ENCODE data around the gene ANKRD12.

The ANKRD12 gene

GRCh38 chr18:9188359-9189231 lies 52.0 kb downstream of the ANKRD12 start:
- no peak for DNase-seq

GRCh38 chr18:9189491-9189890 lies 52.9 kb downstream of the ANKRD12 start:
- no peak for DNase-seq

- DNase-seq = no peak
Measured at GRCh38 chr18:9191658-9192256, 55.2 kb downstream of the ANKRD12 start.

DNA sequence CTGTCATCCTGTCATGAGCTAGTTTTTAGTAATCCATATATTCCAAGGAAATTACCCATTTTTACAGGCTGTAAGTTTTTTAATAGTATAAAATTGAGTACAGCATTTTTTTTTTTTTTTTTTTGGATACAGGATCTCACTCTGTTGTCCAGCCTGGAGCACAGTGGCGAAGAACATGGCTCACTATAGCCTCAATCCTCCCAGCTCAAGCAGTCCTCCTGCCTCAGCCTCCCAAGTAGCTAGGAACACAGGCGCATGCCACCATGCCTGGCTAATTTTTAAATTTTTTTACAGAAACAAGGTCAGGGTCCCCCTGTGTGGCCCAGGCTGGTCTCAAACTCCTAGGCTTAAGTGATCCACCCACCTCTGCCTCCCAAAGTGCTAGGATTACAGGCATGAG lies 56.5 kb downstream of the ANKRD12 start:
- no peak for DNase-seq

GRCh38 chr18:9196568-9196967 lies 60.0 kb downstream of the ANKRD12 start:
- no peak for DNase-seq

- DNase-seq = no peak
Measured at GRCh38 chr18:9199681-9200080, 63.1 kb downstream of the ANKRD12 start.

GRCh38 chr18:9201224-9201623 lies 64.6 kb downstream of the ANKRD12 start:
- DNase-seq = no peak

DNA sequence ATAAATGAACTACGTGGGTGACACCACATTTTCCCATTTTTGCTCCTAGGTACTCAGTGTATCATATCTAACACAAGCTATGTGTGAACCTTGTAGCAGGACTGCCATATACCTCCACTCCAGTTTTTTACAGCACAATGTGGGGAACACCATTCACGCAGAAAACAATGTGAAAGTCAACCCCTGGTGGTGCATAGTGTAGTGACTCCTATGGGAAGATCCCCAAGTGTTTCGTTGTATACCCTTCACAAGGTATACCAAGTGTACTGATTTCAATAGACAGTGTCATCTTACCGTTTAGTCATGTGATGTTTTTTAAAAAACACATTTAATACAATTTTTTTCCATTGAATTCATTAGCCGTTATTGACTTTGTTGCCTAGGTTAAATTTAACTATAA lies 68.1 kb downstream of the ANKRD12 start:
- DNase-seq = no peak

DNA sequence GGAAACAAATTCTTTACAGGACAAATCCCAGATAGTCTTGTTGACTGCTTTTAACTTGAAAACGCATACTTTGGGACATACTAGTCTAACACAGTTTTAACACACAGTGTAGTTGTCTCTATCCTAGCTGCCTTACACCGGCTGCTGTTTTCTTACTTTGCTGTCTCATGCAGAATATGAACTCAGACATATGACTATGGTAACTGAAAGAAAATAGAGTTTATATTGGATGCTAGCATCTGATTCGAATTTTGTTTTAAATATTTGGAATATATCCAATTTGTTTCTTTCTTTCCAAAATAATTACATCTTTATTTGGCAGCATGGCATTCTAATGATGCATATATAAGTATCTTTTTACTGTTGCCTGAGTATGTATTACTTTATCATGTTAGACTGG lies 69.8 kb downstream of the ANKRD12 start:
- no peak for DNase-seq

DNA sequence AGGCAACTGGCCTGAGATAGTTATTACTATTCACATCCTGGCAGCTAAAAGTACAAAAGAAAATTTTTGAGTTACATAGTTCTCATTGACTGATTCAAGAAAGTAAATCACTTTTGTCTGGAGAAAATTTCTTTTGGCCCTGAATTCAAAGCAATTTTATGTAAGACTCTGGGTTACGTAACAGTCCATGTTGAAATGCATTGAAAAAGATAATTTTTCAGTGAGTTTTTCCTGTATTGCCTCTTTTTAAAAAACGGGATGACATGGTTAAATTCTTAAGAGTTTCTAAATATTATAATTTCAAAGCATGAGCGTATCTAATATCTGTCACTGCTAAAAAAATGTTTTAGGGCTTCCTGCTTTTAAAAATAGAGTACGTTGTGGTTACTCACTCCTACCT lies 72.7 kb downstream of the ANKRD12 start:
- no peak for DNase-seq

DNA sequence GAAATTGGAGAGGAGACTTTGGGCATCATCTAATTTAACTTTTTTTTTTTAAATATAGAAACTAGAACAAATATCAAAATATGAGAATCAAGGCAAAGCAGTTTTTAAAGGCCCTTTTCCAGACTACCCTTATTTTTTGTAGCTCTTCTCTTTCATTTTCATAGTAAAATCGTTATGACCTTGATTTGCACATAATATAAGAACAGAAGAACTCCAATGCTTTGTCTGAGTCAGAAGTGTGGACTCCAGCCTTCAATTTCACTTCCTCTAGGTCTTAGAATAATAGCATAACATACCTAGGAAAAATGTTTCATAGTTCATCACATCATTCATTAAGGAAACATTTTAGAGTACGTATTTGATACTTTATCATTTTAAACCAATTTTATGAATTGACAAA lies 74.4 kb downstream of the ANKRD12 start:
- DNase-seq = no peak

GRCh38 chr18:9211955-9212354 lies 75.4 kb downstream of the ANKRD12 start:
- no peak for DNase-seq

DNA sequence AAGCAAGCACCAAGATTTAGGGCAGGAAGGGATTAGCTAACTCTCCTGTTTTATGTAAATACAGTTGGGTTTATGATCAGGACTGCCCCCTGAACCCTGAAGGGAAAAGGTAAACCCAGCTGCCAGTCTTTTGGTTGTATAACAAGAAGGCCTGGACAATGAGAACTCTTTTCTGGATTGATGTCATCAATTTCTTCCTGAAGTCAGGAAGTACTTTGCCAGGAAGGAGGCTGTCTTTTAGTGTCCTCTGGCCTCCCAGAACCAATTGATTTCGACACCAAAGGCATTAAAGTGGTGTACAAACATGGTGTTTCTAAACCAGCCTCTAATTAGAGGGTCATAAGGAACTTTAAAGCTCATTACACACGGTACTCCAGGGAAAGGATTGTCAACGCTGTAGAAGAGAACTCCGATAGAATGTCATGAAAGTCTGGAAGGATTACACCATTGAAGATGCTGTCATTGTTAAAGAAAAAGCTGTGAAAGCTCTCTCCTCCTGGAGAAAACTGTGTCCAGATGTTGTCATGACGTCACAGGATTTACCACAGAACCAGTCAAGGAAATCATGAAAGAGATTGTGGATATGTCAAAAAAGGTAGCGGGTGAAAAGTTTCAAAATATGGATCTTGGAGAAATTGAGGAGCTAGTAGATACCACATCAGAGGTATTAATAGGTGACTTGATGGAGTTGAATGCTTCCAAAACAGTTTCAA lies 78.8 kb downstream of the ANKRD12 start:
- no peak for DNase-seq

GRCh38 chr18:9216459-9216858 lies 79.9 kb downstream of the ANKRD12 start:
- no peak for DNase-seq

- DNase-seq = no peak
Measured at GRCh38 chr18:9217743-9218451, 81.3 kb downstream of the ANKRD12 start.

DNA sequence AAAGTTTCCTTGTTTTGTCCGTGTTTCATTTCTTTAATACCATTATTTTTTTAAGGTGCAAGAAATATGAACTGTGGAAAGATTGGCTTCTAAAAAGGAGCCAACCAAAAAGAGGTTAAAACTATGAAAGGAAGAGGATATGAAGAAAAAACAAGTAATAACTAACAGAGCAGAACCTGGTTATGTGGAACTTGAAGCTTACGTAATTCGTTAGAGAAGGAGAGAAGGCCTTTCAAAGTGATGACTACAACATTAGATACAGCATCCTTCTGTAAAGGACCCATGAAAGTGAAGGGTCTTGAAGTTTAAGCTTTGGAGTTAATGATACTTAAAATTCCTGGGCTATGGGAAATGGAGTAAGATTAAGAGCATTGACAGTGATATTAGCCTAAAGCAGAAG lies 84.5 kb downstream of the ANKRD12 start:
- no peak for DNase-seq

DNA sequence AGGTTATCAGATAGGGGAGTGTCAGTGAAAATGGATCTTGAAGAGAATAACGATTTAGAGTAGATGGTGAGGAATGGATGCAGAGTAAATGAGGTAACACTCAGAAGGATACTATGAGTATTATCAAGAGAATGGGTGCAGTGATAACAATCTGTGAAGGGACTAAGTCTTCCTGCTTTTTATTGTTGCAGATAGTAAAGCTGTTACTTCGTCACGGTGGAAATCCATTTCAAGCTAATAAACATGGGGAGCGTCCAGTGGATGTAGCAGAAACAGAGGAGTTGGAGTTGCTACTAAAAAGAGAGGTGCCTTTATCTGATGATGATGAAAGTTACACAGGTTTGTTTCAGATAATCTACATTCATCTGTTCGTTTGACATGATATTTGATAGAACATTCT lies 85.1 kb downstream of the ANKRD12 start:
- no peak for DNase-seq

- no peak for DNase-seq
Measured at GRCh38 chr18:9223356-9223755, 86.8 kb downstream of the ANKRD12 start.

DNA sequence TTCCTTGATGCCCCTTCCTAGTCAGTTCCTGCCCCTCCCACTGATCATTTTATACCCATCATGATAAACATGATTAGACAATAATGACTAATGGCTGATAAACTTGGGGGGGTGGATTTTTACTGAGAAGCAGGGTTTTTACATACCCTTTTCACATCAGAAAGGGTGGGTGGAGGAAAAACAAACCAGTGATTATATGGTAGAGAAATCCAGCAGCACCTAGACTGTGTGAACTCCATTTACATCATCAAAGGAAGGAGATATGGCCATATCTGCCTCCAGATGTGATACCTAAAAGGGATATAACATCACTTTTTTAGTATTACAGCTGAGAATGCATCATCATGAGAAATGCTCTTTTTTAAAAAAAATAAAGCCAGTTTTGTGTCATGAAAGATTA lies 89.9 kb downstream of the ANKRD12 start:
- no peak for DNase-seq

DNA sequence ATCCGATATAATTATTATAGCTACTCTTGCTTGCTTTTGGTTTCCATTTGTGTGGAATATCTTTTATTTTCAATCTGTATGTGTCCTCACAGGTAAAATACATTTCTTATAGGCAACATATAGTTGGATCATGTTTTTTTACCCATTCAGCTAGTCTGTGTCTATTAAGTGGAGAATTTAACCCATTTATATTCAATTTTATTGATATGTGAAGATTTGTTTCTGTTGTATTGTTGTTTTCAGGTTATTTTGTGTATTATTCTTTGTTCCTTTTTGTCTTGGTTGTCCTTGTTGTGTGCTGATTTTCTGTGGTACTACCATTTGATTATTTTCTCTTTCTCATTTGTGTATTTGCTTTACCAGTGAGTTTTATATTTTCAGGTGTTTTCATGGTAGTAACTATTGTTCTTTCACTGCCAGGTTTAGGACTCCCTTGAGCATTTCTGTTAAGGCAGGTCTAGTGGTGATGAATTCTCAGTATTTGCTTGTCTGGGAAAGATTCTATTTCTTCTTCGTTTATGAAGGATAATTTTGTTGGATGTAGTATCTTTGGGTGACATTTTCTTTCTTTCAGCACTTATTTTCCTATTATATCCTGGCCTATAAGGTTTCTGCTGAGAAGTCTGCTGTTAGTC lies 95.4 kb downstream of the ANKRD12 start:
- no peak for DNase-seq

DNA sequence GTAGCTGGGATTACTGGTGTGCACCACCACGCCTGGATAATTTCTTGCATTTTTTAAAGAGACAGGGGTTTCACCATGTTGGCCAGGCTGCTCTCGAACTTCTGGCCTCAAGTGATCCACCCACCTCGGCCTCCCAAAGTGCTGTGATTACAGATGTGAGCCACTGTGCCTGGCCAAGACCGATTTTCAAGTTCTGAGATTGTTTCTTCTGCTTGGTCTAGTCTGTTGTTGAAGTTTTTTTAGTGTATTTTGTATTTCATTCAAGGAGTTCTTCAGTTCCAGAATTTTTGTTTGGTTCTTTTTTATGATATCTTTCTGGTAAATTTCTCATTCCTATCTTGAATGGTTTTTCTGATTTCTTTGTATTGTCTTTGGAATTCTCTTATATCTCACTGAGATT lies 96.4 kb downstream of the ANKRD12 start:
- DNase-seq = no peak

DNA sequence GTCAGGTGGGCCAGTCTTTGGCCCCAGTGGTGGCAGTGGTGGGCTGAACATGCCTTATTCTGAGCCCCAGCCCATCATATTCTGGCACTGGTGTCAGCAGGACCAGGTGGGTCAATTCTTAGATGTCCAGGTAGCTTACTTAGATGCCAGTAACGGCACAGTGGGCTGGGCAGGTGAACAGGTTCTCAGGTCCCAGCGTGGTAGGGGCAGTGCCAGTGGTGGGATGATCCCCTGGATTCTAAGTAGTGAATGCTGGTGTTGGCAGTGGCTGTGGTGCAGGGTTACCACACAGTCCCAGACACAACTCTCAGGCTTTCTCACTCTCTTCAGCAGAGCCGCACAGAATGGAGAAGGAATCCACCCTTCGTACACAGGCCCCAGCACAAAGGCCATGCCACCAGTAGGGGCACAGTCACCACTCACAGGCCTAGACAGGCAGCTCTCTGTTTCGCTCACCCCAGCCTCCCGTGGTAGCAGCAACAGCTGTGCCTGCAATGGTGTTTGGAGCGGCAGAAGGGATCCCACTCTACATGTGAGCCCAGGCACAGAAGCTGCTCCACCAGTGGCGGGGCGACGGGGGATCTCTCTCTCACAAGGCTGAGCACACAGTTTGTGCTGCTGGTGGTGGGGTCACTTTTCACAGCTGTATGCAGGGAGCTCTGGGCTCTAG lies 97.3 kb downstream of the ANKRD12 start:
- DNase-seq = no peak
